Activated T-cell treated with anti-CD3 and anti-CD28 coated beads for 1 hour (primary cell): ENCODE results near the gene HOXA1.
"Not testable (repeated sequence)": the region's sequence is repeated elsewhere in the genome, so short reads cannot be mapped to it uniquely, and the experiment has no call there.

Source experiments
- DNase-seq: peaks from one replicate; pipeline ENCODE4 v3.0.0-alpha.2; 2020; ENCODE audit warnings: low read depth

The HOXA1 gene

DNA sequence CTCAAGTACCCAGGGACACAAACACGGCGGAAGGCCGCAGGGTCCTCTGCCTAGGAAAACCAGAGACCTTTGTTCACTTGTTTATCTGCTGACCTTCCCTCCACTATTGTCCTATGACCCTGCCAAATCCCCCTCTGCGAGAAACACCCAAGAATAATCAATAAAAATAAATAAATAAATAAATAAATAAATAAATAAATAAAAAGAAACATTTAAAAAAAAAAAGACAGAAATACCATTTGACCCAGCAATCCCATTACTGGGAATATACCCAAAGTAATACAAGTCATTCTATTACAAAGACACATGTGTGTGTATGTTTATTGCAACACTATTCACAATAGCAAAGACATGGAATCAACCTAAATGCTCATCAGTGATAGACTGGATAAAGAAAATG is 49.8 kb downstream of the HOXA1 start:
- DNase-seq, result not testable (repeated sequence)

DNA sequence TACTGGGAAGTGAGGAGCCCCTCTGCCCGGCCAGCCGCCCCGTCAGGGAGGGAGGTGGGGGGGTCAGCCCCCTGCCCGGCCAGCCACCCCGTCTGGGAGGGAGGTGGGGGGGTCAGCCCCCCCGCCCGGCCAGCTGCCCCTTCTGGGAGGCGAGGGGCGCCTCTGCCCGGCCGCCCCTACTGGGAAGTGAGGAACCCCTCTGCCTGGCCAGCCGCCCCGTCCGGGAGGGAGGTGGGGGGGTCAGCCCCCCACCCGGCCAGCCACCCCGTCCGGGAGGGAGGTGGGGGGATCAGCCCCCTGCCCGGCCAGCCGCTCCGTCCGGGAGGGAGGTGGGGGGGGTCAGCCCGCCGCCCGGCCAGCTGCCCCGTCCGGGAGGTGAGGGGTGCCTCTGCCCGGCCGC is 50.7 kb downstream of the HOXA1 start:
- DNase-seq, result not testable (repeated sequence)
